Measurements from ENCODE around the gene RASSF1. TPM values are rescaled to one million over a fixed set of nuclear protein-coding genes. Genes with fewer than 3 reads are reported as not detected.

RASSF1 gene
- total and polyA plus RNA-seq, 2 of the 13 experiments (the other 11 are each of a cell fraction or from before 2014, with no cell fraction given) = 10.2 to 27.5 TPM

DNA sequence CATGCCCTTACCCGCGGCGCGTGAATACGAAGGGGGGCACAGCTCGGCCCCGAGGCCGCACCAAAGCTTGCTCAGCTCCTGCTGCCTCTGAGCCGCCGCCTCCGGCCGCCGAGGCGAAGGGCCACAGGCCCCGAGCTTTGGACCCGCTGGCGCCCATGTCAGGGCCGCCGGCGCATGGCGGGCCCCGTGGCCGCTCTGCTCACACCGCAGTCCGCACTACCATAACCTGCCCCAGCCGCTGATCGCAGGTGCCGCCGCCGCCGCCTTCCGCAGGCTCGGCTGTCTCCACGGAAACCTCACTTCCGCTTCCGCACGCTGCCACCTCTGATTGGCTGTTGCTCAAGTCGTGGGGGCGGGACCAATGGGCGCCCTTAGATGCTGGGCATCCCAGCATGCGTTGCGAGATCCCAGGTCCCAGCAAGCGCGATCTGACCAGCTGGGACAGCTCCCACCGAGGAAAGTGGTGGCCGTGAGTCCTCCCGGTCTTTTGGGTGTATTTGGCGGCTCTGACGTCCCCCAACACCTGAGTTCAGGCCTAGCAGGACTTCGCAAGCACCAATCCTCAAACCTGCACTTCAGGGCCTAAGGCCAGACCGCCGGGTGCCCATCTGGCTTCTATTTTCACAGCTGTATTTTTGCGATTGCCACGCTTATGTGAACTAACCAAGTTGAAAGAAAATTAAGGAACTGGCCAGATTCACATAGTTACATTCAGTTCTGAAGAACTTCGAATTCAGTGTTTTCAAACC, 12.5 kb downstream of the RASSF1 start, which contains the start of gene TUSC2 (continued):
- TF ChIP-seq, protein P1, sequence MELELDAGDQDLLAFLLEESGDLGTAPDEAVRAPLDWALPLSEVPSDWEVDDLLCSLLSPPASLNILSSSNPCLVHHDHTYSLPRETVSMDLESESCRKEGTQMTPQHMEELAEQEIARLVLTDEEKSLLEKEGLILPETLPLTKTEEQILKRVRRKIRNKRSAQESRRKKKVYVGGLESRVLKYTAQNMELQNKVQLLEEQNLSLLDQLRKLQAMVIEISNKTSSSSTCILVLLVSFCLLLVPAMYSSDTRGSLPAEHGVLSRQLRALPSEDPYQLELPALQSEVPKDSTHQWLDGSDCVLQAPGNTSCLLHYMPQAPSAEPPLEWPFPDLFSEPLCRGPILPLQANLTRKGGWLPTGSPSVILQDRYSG (CRISPR knock-in tag; IDR thresholded peaks at IDR 0.05) = no peak
- TF ChIP-seq, protein P2, sequence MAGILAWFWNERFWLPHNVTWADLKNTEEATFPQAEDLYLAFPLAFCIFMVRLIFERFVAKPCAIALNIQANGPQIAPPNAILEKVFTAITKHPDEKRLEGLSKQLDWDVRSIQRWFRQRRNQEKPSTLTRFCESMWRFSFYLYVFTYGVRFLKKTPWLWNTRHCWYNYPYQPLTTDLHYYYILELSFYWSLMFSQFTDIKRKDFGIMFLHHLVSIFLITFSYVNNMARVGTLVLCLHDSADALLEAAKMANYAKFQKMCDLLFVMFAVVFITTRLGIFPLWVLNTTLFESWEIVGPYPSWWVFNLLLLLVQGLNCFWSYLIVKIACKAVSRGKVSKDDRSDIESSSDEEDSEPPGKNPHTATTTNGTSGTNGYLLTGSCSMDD (CRISPR knock-in tag; IDR thresholded peaks at IDR 0.05) = no peak
- 0 out of 2 replicates have a peak, but pooled peaks have one; percentile 62 for TF ChIP-seq KLF12 (CRISPR knock-in tag; IDR thresholded peaks at IDR 0.05; ENCODE audit: borderline replicate concordance)
- no peak for TF ChIP-seq CENPX (CRISPR knock-in tag; IDR thresholded peaks at IDR 0.05)
- 0 out of 2 replicates have a peak, but pooled peaks have one; percentile 33 for TF ChIP-seq RCOR2 (CRISPR knock-in tag; IDR thresholded peaks at IDR 0.05)
- TF ChIP-seq ZNF335 (CRISPR knock-in tag; IDR thresholded peaks at IDR 0.05) = no peak
- peak; percentile 17; the same call in 1 of the 2 replicates for TF ChIP-seq RXRB (CRISPR knock-in tag; IDR thresholded peaks at IDR 0.05; ENCODE audit: borderline replicate concordance)
- TF ChIP-seq FOXO1 (CRISPR knock-in tag; IDR thresholded peaks at IDR 0.05) = 0 out of 2 replicates have a peak, but pooled peaks have one; percentile 39
- no peak for TF ChIP-seq PTBP1 (IDR thresholded peaks at IDR 0.05; ENCODE audit: low read depth, low read length, poor library complexity, severe bottlenecking)
- peak; percentile 69; the same call in 1 of the 2 replicates for TF ChIP-seq ZNF235 (CRISPR knock-in tag; IDR thresholded peaks at IDR 0.05; ENCODE audit: borderline replicate concordance)
- no peak for TF ChIP-seq TOE1 (CRISPR knock-in tag; IDR thresholded peaks at IDR 0.05)
- no peak for TF ChIP-seq MBD4 (IDR thresholded peaks at IDR 0.05; ENCODE audit: borderline replicate concordance, low read length)
- TF ChIP-seq HMG20B (CRISPR knock-in tag; conservative IDR thresholded peaks at IDR 0.05) = no peak
- no peak for TF ChIP-seq SMYD3 (CRISPR knock-in tag; IDR thresholded peaks at IDR 0.05)
- TF ChIP-seq ZBTB46 (CRISPR knock-in tag; IDR thresholded peaks at IDR 0.05; ENCODE audit: borderline replicate concordance) = no peak
- TF ChIP-seq PBX2 (CRISPR knock-in tag; IDR thresholded peaks at IDR 0.05) = no peak
- peak; percentile 82 for TF ChIP-seq AGO2 (optimal IDR thresholded peaks at IDR 0.05; ENCODE audit: low read depth, low read length)
- peak; percentile 59; the same call in 1 of the 2 replicates for TF ChIP-seq GATA4 (IDR thresholded peaks at IDR 0.05; ENCODE audit: borderline replicate concordance, low read depth)
- no peak for TF ChIP-seq SATB2 (CRISPR knock-in tag; IDR thresholded peaks at IDR 0.05)
- TF ChIP-seq ZNF253 (CRISPR knock-in tag; IDR thresholded peaks at IDR 0.05; ENCODE audit: borderline replicate concordance) = no peak
- 0 out of 2 replicates have a peak, but pooled peaks have one; percentile 31 for TF ChIP-seq NFKBIZ (CRISPR knock-in tag; IDR thresholded peaks at IDR 0.05)
- no peak for TF ChIP-seq ZNF496 (CRISPR knock-in tag; IDR thresholded peaks at IDR 0.05; ENCODE audit: insufficient replicate concordance)
- no peak for TF ChIP-seq ZNF746 (CRISPR knock-in tag; IDR thresholded peaks at IDR 0.05)
- TF ChIP-seq, protein P3, sequence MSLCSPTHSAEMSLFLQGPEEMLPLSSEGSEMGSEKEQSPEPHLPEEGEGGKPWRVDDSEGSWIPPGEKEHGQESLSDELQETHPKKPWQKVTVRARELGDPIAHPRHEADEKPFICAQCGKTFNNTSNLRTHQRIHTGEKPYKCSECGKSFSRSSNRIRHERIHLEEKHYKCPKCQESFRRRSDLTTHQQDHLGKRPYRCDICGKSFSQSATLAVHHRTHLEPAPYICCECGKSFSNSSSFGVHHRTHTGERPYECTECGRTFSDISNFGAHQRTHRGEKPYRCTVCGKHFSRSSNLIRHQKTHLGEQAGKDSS (CRISPR knock-in tag; IDR thresholded peaks at IDR 0.05; ENCODE audit: borderline replicate concordance, low read depth) = 0 out of 2 replicates have a peak, but pooled peaks have one; percentile 57
